HepG2 (cell line): ENCODE results near the gene PTPRCAP. TPM values are rescaled to one million over a fixed set of nuclear protein-coding genes. Genes with fewer than 3 reads are reported as not detected.

Experiments used
- ARNT ChIP-seq: fragments of 450-650 bp; IDR thresholded peaks from 2 replicates; pipeline ENCODE4 v1.6.1; 2017
- ATM ChIP-seq: fragments of 450-650 bp; IDR thresholded peaks from 2 replicates; pipeline ENCODE4 v1.7.1; 2017; ENCODE audit warnings: mild to moderate bottlenecking, borderline replicate concordance
- CAMTA2 ChIP-seq: sonication (generic); formaldehyde crosslinking; IDR thresholded peaks from 2 replicates; pipeline ENCODE4 v1.4.0; 2020; ENCODE audit warnings: mild to moderate bottlenecking, missing genetic modification reagents, borderline replicate concordance
- CREB1 ChIP-seq, 2 experiments: fragments of 450-650 bp in 1 of 2; IDR thresholded peaks; 2 replicates each; pipeline ENCODE4 v1.6.1; 2016 to 2017; ENCODE audit warnings: control low read depth in 1 of 2, mild to moderate bottlenecking in 1 of 2, missing compliant biosample characterization in 1 of 2, missing genetic modification characterization in 1 of 2
- ELF4 ChIP-seq: sonication (generic); formaldehyde crosslinking; IDR thresholded peaks from 2 replicates; pipeline ENCODE4 v1.5.0; 2020; ENCODE audit warnings: missing genetic modification reagents, mild to moderate bottlenecking, moderate library complexity, borderline replicate concordance
- FOXC1 ChIP-seq: sonication (generic); formaldehyde crosslinking; IDR thresholded peaks from 2 replicates; pipeline ENCODE4 v1.8.0; 2022; ENCODE audit warnings: mild to moderate bottlenecking, missing genetic modification reagents, borderline replicate concordance
- MAZ ChIP-seq, 2 experiments: sonication (generic) in 1 of 2; formaldehyde crosslinking in 1 of 2; IDR thresholded peaks; 2 replicates each; pipeline versions ENCODE4 v1.5.0 to v1.6.1; 2012 to 2020; ENCODE audit warnings: low read depth in 2 of 2, mild to moderate bottlenecking in 2 of 2, borderline replicate concordance in 1 of 2, improper control_type of control experiment in 1 of 2, low read length in 1 of 2, missing genetic modification reagents in 1 of 2, moderate library complexity in 1 of 2
- MLLT10 ChIP-seq: sonication (generic); formaldehyde crosslinking; IDR thresholded peaks from 2 replicates; pipeline ENCODE4 v1.4.0; 2020; ENCODE audit warnings: missing genetic modification reagents
- MXD4 ChIP-seq: IDR thresholded peaks from 2 replicates; pipeline ENCODE4 v1.6.1; 2016; ENCODE audit warnings: mild to moderate bottlenecking, missing biosample characterization, missing genetic modification reagents
- NFIB ChIP-seq: sonication (generic); formaldehyde crosslinking; IDR thresholded peaks from 2 replicates; pipeline ENCODE4 v1.9.0; 2021; ENCODE audit warnings: missing genetic modification reagents, mild to moderate bottlenecking, borderline replicate concordance
- NFYC ChIP-seq: IDR thresholded peaks from 2 replicates; pipeline ENCODE4 v1.6.1; 2016; ENCODE audit warnings: missing genetic modification reagents, missing compliant biosample characterization
- NR2F2 ChIP-seq: IDR thresholded peaks from 2 replicates; pipeline ENCODE4 v1.6.1; 2012; ENCODE audit warnings: low read depth, inconsistent platforms, borderline replicate concordance
- SP140L ChIP-seq: sonication (generic); formaldehyde crosslinking; IDR thresholded peaks from 2 replicates; pipeline ENCODE4 v1.4.0; 2020; ENCODE audit warnings: missing genetic modification reagents, borderline replicate concordance
- TBX3 ChIP-seq: fragments of 450-650 bp; IDR thresholded peaks from 2 replicates; pipeline ENCODE4 v1.6.1; 2017; ENCODE audit warnings: antibody characterized with exemption, mild to moderate bottlenecking, inconsistent platforms, borderline replicate concordance
- U2AF2 ChIP-seq: fragments of 200-400 bp; formaldehyde crosslinking; IDR thresholded peaks from 2 replicates; pipeline ENCODE4 v1.6.1; 2017; ENCODE audit warnings: low read depth, mild to moderate bottlenecking, low read length
- YEATS4 ChIP-seq: sonication (generic); formaldehyde crosslinking; IDR thresholded peaks from 2 replicates; pipeline ENCODE4 v1.4.0; 2020; ENCODE audit warnings: missing genetic modification reagents, borderline replicate concordance
- ZKSCAN8 ChIP-seq: IDR thresholded peaks from 2 replicates; pipeline ENCODE4 v1.6.1; 2016; ENCODE audit warnings: borderline replicate concordance, missing genetic modification reagents, missing compliant biosample characterization
- ZNF180 ChIP-seq: sonication (generic); formaldehyde crosslinking; IDR thresholded peaks from 2 replicates; pipeline ENCODE4 v1.4.0; 2020; ENCODE audit warnings: low read depth, missing genetic modification reagents, borderline replicate concordance
- ZNF205 ChIP-seq: IDR thresholded peaks from 2 replicates; pipeline ENCODE4 v1.6.1; 2018; ENCODE audit warnings: missing biosample characterization, missing genetic modification reagents
- ZNF234 ChIP-seq: sonication (generic); formaldehyde crosslinking; conservative IDR thresholded peaks from 2 replicates; pipeline ENCODE4 v1.5.1; 2020; ENCODE audit warnings: mild to moderate bottlenecking, missing genetic modification reagents
- ZNF543 ChIP-seq: sonication (generic); formaldehyde crosslinking; IDR thresholded peaks from 2 replicates; pipeline ENCODE4 v1.4.0; 2020; ENCODE audit warnings: mild to moderate bottlenecking, missing genetic modification reagents
- ZNF564 ChIP-seq: sonication (generic); formaldehyde crosslinking; IDR thresholded peaks from 2 replicates; pipeline ENCODE4 v1.8.1; 2023; ENCODE audit warnings: mild to moderate bottlenecking, missing genetic modification reagents
- ZNF644 ChIP-seq: IDR thresholded peaks from 2 replicates; pipeline ENCODE4 v1.6.1; 2016; ENCODE audit warnings: low read depth
- ZNF7 ChIP-seq: IDR thresholded peaks from 2 replicates; pipeline ENCODE4 v1.6.1; 2016; ENCODE audit warnings: missing biosample characterization, missing genetic modification reagents
- ZNF766 ChIP-seq: sonication (generic); formaldehyde crosslinking; IDR thresholded peaks from 2 replicates; pipeline ENCODE4 v1.5.0; 2020; ENCODE audit warnings: missing genetic modification reagents, borderline replicate concordance
- polyA plus RNA-seq, 8 experiments: library from polyadenylated mRNA; depleted of rRNA in 3 of 8; stranded (reverse) in 7 of 8; unstranded in 1 of 8; fragments of >200 nt; fragmentation: Illumina TruSeq in 4 of 8; extraction: Trizol in 4 of 8; gene quantifications; 2 replicates each; pipeline versions ENCODE4 v1.2.1 to v1.2.3, GENCODE V29; 2011 to 2016; ENCODE audit warnings: low read depth in 4 of 8, missing spikeins in 1 of 8, mixed read lengths in 1 of 8; ENCODE audit not compliant: insufficient read depth in 1 of 8
- total RNA-seq, 5 experiments: library from RNA; depleted of rRNA; stranded (reverse); fragments of >200 nt; fragmentation: Illumina TruSeq; extraction: Trizol; gene quantifications; 2 replicates each; pipeline ENCODE4 v1.2.3, GENCODE V29; 2016; ENCODE audit warnings: low read depth in 1 of 5
- TF ChIP-seq, protein P1 (sequence below): IDR thresholded peaks from 2 replicates; pipeline ENCODE4 v1.6.1; 2016; ENCODE audit warnings: low read depth
- TF ChIP-seq, protein P2 (sequence below): sonication (generic); formaldehyde crosslinking; IDR thresholded peaks from 2 replicates; pipeline ENCODE4 v1.4.0; 2020; ENCODE audit warnings: missing genetic modification reagents, borderline replicate concordance

Gene PTPRCAP
- total and polyA plus RNA-seq, 2 of the 13 experiments (the other 11 are each of a cell fraction or from before 2014, with no cell fraction given) = 0.60 to 0.70 TPM

DNA sequence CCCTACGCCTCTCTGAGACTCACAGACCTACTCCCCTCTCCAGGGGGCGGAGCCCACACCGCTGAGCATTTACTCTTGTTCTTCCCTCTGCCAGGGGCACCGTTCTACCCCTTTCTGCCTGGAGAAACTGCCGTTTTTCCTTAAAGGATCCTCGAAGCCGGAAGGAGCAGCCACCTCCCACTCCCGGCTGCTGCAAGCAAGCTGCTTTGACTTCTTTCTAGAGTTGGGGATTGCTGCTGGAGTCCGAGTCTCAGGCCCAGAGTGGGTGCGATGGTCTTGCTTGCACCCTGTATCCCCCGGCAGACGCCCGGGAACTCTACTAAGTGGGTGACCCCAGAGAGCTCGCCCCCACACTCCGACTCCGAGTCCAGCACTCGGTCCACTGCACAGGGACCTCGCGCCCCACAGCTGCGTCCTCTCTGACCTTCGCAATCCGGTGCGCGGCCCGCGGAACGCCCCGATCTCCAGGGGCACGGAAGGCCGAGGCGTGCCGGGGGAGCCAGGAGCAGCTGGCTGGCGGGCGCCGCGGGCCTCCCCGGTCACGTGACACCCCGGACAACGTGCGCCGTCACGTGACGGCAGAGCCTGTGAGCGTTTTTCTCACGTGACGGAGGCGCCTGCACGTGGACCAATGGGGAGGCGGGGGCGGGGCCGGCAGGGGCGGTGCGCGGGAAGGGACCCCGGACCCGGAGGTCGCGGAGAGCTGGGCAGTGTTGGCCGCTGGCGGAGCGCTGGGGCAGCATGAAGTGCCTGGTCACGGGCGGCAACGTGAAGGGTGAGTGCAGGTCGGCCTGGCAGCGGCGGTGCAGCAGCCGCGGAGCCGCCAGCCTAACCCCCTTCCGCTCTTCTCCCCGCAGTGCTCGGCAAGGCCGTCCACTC is 45.9 kb downstream of the PTPRCAP start, which contains the start of gene RAD9A (continued):
- TF ChIP-seq ZNF543 (CRISPR knock-in tag) (peak; percentile 74; the same call in 1 of the 2 replicates), MLLT10 (CRISPR knock-in tag) (no peak), ELF4 (CRISPR knock-in tag) (no peak), ZNF766 (CRISPR knock-in tag) (no peak), NFIB (CRISPR knock-in tag) (no peak), CREB1 (IDR thresholded peaks at IDR 0.05) (peak; percentile 87), CREB1 (CRISPR knock-in tag; IDR thresholded peaks at IDR 0.05) (no peak), U2AF2 (no peak), ZNF7 (no peak), TBX3 (peak; percentile 78), NR2F2 (no peak; the same call in 1 of the 2 replicates), ZNF205 (CRISPR knock-in tag) (no peak), ATM (no peak), ZKSCAN8 (CRISPR knock-in tag) (no peak), ARNT (no peak), MAZ (IDR thresholded peaks at IDR 0.05; ENCODE audit: borderline replicate concordance, low read depth, low read length) (no peak), MAZ (CRISPR knock-in tag; IDR thresholded peaks at IDR 0.05; ENCODE audit: low read depth) (0 out of 2 replicates have a peak, but pooled peaks have one; percentile 2), ZNF234 (CRISPR knock-in tag) (no peak; the same call in 1 of the 2 replicates), FOXC1 (peak; percentile 83; the same call in 1 of the 2 replicates), CAMTA2 (peak; percentile 65; the same call in 1 of the 2 replicates), YEATS4 (CRISPR knock-in tag) (peak; percentile 87; the same call in 1 of the 2 replicates), ZNF180 (CRISPR knock-in tag) (no peak), MXD4 (CRISPR knock-in tag) (peak; percentile 89), NFYC (CRISPR knock-in tag) (peak; percentile 91), SP140L (CRISPR knock-in tag) (no peak), ZNF564 (CRISPR knock-in tag) (peak; percentile 94), ZNF644 (no peak)
- TF ChIP-seq, protein P1, sequence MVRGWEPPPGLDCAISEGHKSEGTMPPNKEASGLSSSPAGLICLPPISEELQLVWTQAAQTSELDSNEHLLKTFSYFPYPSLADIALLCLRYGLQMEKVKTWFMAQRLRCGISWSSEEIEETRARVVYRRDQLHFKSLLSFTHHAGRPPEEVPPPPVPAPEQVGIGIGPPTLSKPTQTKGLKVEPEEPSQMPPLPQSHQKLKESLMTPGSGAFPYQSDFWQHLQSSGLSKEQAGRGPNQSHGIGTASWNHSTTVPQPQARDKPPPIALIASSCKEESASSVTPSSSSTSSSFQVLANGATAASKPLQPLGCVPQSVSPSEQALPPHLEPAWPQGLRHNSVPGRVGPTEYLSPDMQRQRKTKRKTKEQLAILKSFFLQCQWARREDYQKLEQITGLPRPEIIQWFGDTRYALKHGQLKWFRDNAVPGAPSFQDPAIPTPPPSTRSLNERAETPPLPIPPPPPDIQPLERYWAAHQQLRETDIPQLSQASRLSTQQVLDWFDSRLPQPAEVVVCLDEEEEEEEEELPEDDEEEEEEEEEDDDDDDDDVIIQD = 0 out of 2 replicates have a peak, but pooled peaks have one; percentile 27
- TF ChIP-seq, protein P2, sequence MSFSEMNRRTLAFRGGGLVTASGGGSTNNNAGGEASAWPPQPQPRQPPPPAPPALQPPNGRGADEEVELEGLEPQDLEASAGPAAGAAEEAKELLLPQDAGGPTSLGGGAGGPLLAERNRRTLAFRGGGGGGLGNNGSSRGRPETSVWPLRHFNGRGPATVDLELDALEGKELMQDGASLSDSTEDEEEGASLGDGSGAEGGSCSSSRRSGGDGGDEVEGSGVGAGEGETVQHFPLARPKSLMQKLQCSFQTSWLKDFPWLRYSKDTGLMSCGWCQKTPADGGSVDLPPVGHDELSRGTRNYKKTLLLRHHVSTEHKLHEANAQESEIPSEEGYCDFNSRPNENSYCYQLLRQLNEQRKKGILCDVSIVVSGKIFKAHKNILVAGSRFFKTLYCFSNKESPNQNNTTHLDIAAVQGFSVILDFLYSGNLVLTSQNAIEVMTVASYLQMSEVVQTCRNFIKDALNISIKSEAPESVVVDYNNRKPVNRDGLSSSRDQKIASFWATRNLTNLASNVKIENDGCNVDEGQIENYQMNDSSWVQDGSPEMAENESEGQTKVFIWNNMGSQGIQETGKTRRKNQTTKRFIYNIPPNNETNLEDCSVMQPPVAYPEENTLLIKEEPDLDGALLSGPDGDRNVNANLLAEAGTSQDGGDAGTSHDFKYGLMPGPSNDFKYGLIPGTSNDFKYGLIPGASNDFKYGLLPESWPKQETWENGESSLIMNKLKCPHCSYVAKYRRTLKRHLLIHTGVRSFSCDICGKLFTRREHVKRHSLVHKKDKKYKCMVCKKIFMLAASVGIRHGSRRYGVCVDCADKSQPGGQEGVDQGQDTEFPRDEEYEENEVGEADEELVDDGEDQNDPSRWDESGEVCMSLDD = 0 out of 2 replicates have a peak, but pooled peaks have one; percentile 41
